ENCODE measurements around the gene RBM4. TPM values are rescaled to one million over a fixed set of nuclear protein-coding genes. Genes with fewer than 3 reads are reported as not detected.

Gene RBM4
- total RNA-seq, 1 experiment from 2014 or later: 94.4 TPM

DNA sequence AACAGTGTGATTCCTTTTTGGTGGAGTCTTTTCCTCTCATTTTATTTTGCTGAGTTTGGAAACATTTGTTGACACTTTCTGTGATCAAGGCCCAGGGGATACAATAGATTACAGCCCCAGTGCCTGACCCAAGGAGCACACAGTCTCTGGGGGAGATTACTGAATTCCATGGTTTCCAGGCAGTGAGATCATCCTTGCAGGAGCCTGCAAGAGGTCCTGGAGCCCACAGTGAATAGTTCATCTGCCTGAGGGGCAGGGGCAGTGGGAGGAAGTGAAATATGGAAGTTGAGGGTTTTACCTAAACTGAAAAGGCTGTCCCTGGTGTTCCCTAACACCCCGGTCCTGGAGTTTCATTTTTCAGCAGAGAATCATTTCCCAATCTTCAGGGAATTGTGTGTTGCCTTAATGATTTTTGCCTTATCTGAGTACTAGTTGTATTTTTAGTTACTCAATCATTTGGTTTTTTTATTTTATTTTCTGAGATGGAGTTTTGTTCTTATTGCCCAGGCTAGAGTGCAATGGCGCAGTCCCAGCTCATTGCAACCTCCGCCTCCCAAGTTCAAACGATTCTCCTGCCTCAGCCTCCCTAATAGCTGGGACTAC is 37.8 kb upstream of the RBM4 start:
- H3K4me3 ChIP-seq (replicated peaks in 1 of 2; ENCODE audit: low read depth in 1 of 2, low read length in 2 of 2): no peak overlapping the region
- no peak overlapping the region for H3K27ac ChIP-seq (ENCODE audit: low read depth, low read length)
- intact Hi-C loops (cut with micrococcal nuclease): no loop called here
- RAD21 ChIA-PET (ENCODE audit: low non-redundant PET in 1 of 2, low total read pairs in 2 of 2, uncharacterized antibody in 2 of 2, unreplicated experiment in 2 of 2): no interaction called here
- no peaks in the 10 kb centered on the region for H4K20me1 ChIP-seq (ENCODE audit: insufficient read depth)
- DNase-seq (ENCODE audit: low read depth, low spot score): no peak
- H3K9me3 ChIP-seq (ENCODE audit: control insufficient read depth in 1 of 2, insufficient read depth in 1 of 2, low read depth in 1 of 2, low read length in 2 of 2): no peaks in the 10 kb centered on the region
- CTCF ChIA-PET: interaction anchor here (0.7 kb wide), 1 partner anchor 8 kb away, joined by 3 read pairs; the partner anchor contains the start of gene CCDC87
- H3K4me1 ChIP-seq (ENCODE audit: control insufficient read depth in 1 of 2, insufficient read depth in 2 of 2, low read length in 2 of 2): no peaks in the 10 kb centered on the region
- H3K27me3 ChIP-seq (ENCODE audit: insufficient read depth, low read length): no peaks in the 10 kb centered on the region
- no peak overlapping the region for H3K4me2 ChIP-seq (ENCODE audit: low read length)
- H3K9ac ChIP-seq (ENCODE audit: low read length): no peak overlapping the region
- H3K79me2 ChIP-seq (ENCODE audit: insufficient read depth, low read length): no peaks in the 10 kb centered on the region; the same call in 1 of the 2 replicates
- TF ChIP-seq TCF7L2 (IDR thresholded peaks at IDR 0.05; ENCODE audit: borderline replicate concordance, extremely low read depth, insufficient read depth, insufficient read length) (no peak), EZH2phosphoT487 (IDR thresholded peaks at IDR 0.05; ENCODE audit: borderline replicate concordance) (no peak), ZFX (IDR thresholded peaks at IDR 0.05) (no peak), CEBPB (IDR thresholded peaks at IDR 0.05; ENCODE audit: low read depth) (no peak)
- H3K9me2 ChIP-seq (ENCODE audit: insufficient read depth): no peaks in the 10 kb centered on the region
- BruUV-seq (replicated peaks): no TSS peak
- no peak for ATAC-seq
- POLR2A ChIA-PET: interaction anchor here (0.8 kb wide), 1 partner anchor 37 kb away, joined by 3 read pairs; the partner anchor contains the start of gene RBM4
- no peak overlapping the region for H2AFZ ChIP-seq (ENCODE audit: low read depth, low read length, poor library complexity, severe bottlenecking)
- H3K36me3 ChIP-seq (ENCODE audit: control insufficient read depth in 1 of 2, insufficient read depth in 2 of 2, low read length in 2 of 2): peaks cover 2 to 4% of the 10 kb centered on the region in 2 experiments; a peak in 2 of 4 replicates

GRCh38 chr11:66603072-66603471 is 35.4 kb upstream of the RBM4 start:
- H3K9me2 ChIP-seq (ENCODE audit: insufficient read depth): no peaks in the 10 kb centered on the region
- no peak for ATAC-seq
- peaks cover 0 to 6% of the 10 kb centered on the region in 2 experiments; a peak in 1 of 4 replicates for H3K4me1 ChIP-seq (ENCODE audit: control insufficient read depth in 1 of 2, insufficient read depth in 2 of 2, low read length in 2 of 2)
- no peak overlapping the region for H3K4me2 ChIP-seq (ENCODE audit: low read length)
- intact Hi-C loops (cut with micrococcal nuclease): no loop called here
- RAD21 ChIA-PET (ENCODE audit: low non-redundant PET in 1 of 2, low total read pairs in 2 of 2, uncharacterized antibody in 2 of 2, unreplicated experiment in 2 of 2): no interaction called here
- H2AFZ ChIP-seq (ENCODE audit: low read depth, low read length, poor library complexity, severe bottlenecking): no peak overlapping the region
- no peaks in the 10 kb centered on the region for H4K20me1 ChIP-seq (ENCODE audit: insufficient read depth)
- H3K4me3 ChIP-seq (replicated peaks in 1 of 2; ENCODE audit: low read depth in 1 of 2, low read length in 2 of 2): no peak overlapping the region
- CTCF ChIA-PET: no interaction called here
- TF ChIP-seq, protein P1, sequence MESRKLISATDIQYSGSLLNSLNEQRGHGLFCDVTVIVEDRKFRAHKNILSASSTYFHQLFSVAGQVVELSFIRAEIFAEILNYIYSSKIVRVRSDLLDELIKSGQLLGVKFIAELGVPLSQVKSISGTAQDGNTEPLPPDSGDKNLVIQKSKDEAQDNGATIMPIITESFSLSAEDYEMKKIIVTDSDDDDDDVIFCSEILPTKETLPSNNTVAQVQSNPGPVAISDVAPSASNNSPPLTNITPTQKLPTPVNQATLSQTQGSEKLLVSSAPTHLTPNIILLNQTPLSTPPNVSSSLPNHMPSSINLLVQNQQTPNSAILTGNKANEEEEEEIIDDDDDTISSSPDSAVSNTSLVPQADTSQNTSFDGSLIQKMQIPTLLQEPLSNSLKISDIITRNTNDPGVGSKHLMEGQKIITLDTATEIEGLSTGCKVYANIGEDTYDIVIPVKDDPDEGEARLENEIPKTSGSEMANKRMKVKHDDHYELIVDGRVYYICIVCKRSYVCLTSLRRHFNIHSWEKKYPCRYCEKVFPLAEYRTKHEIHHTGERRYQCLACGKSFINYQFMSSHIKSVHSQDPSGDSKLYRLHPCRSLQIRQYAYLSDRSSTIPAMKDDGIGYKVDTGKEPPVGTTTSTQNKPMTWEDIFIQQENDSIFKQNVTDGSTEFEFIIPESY (IDR thresholded peaks at IDR 0.05; ENCODE audit: extremely low read depth, insufficient replicate concordance, low read length): no peak
- no peak for TF ChIP-seq ZNF274 (IDR thresholded peaks at IDR 0.05; ENCODE audit: low read depth, low read length)
- H3K27ac ChIP-seq (ENCODE audit: low read depth, low read length): no peak overlapping the region
- peaks cover 2 to 4% of the 10 kb centered on the region in 2 experiments; a peak in 3 of 4 replicates for H3K36me3 ChIP-seq (ENCODE audit: control insufficient read depth in 1 of 2, insufficient read depth in 2 of 2, low read length in 2 of 2)
- H3K27me3 ChIP-seq (ENCODE audit: insufficient read depth, low read length): no peaks in the 10 kb centered on the region
- no peaks in the 10 kb centered on the region for H3K9me3 ChIP-seq (ENCODE audit: control insufficient read depth in 1 of 2, insufficient read depth in 1 of 2, low read depth in 1 of 2, low read length in 2 of 2)
- DNase-seq (ENCODE audit: low read depth, low spot score): no peak
- POLR2A ChIA-PET: no interaction called here
- no TSS peak for BruUV-seq (replicated peaks)
- H3K79me2 ChIP-seq (ENCODE audit: insufficient read depth, low read length): no peaks in the 10 kb centered on the region
- no peak overlapping the region for H3K9ac ChIP-seq (ENCODE audit: low read length)
